Uterus (tissue), 2 donors: ENCODE results near the gene PDAP1.

Source experiments
- CTCF ChIP-seq, 4 experiments: fragments of 200-600 bp in 2 of 4; fragments of 450-650 bp in 2 of 4; sonication (generic) in 2 of 4; IDR thresholded peaks; one replicate each; pipeline ENCODE4 v1.5.1; 2016 to 2019; ENCODE audit warnings: antibody characterized with exemption in 4 of 4, mild to moderate bottlenecking in 2 of 4, moderate library complexity in 1 of 4
- POLR2A ChIP-seq, 2 donors: fragments of 450-650 bp; IDR thresholded peaks; one replicate each; pipeline ENCODE4 v1.6.1; 2016; ENCODE audit warnings: antibody characterized with exemption in 2 of 2, mild to moderate bottlenecking in 1 of 2, moderate library complexity in 1 of 2

- TF ChIP-seq CTCF (IDR thresholded peaks at IDR 0.05) (no peak), POLR2A (IDR thresholded peaks at IDR 0.05) (no peak)
Measured at GRCh38 chr7:99396418-99397296, 11.7 kb downstream of the PDAP1 start.
